ENCODE measurements around the gene GTF2A1. TPM values are rescaled to one million over a fixed set of nuclear protein-coding genes. Genes with fewer than 3 reads are reported as not detected.

Gene GTF2A1
- total RNA-seq (27.0 TPM), polyA plus RNA-seq (ENCODE audit: insufficient read depth, low read depth, low replicate concordance) (4.7 TPM)
- long read RNA-seq, donor 1, partial matches to known transcripts: 55 of 55 reads
- long read RNA-seq, donor 1, other reads (novel, unspliced or antisense): 0 of 55 reads
- long read RNA-seq, donor 2, full-length matches to known transcripts: 4 of 91 reads
- long read RNA-seq, donor 2, partial matches to known transcripts: 87 of 91 reads
- long read RNA-seq, donor 2, other reads (novel, unspliced or antisense): 0 of 91 reads
- long read RNA-seq, donor 3, full-length matches to known transcripts: 7 of 155 reads
- long read RNA-seq, donor 3, partial matches to known transcripts: 148 of 155 reads
- long read RNA-seq, donor 3, other reads (novel, unspliced or antisense): 0 of 155 reads
- long read RNA-seq, donor 4, full-length matches to known transcripts: 11 of 100 reads
- long read RNA-seq, donor 4, partial matches to known transcripts: 89 of 100 reads
- long read RNA-seq, donor 4, other reads (novel, unspliced or antisense): 0 of 100 reads
- long read RNA-seq, donor 5, partial matches to known transcripts: 12 of 12 reads
- long read RNA-seq, donor 5, other reads (novel, unspliced or antisense): 0 of 12 reads
- long read RNA-seq, donor 6, full-length matches to known transcripts: 2 of 44 reads
- long read RNA-seq, donor 6, partial matches to known transcripts: 42 of 44 reads
- long read RNA-seq, donor 6, other reads (novel, unspliced or antisense): 0 of 44 reads
- long read RNA-seq, donor 7, full-length matches to known transcripts: 1 of 6 reads
- long read RNA-seq, donor 7, partial matches to known transcripts: 2 of 6 reads
- long read RNA-seq, donor 7, other reads (novel, unspliced or antisense): 3 of 6 reads
- long read RNA-seq, donor 8, full-length matches to known transcripts: 3 of 79 reads
- long read RNA-seq, donor 8, partial matches to known transcripts: 76 of 79 reads
- long read RNA-seq, donor 8, other reads (novel, unspliced or antisense): 0 of 79 reads
- long read RNA-seq, donor 9, full-length matches to known transcripts: 1 of 26 reads
- long read RNA-seq, donor 9, partial matches to known transcripts: 25 of 26 reads
- long read RNA-seq, donor 9, other reads (novel, unspliced or antisense): 0 of 26 reads
- long read RNA-seq, donor 10, full-length matches to known transcripts: 4 of 143 reads
- long read RNA-seq, donor 10, partial matches to known transcripts: 139 of 143 reads
- long read RNA-seq, donor 10, other reads (novel, unspliced or antisense): 0 of 143 reads

- Histone ChIP-seq H3K9me3 (ENCODE audit: control insufficient read depth in 2 of 3, insufficient read depth in 1 of 3, low read length in 3 of 3) (no peaks in the 10 kb centered on the region), H3K27me3 (ENCODE audit: control insufficient read depth, insufficient read depth, low read length) (no peaks in the 10 kb centered on the region), H3K36me3 (ENCODE audit: control insufficient read depth in 2 of 3, insufficient read depth in 3 of 3, low read length in 3 of 3) (peaks cover 0 to 3% (median 2%) of the 10 kb centered on the region in 3 donors), H3K4me1 (ENCODE audit: control insufficient read depth in 2 of 3, insufficient read depth in 2 of 3, low read depth in 1 of 3, low read length in 3 of 3) (peaks cover 5 to 16% (median 6%) of the 10 kb centered on the region in 3 donors), H3K9ac (ENCODE audit: low read length in 3 of 3) (peak within 1 kb of the TSS; percentile 91 to 98 (median 93)), H3K4me3 (ENCODE audit: low read length in 3 of 3) (peak within 1 kb of the TSS; percentile 80 to 96 (median 92)), H3K27ac (ENCODE audit: low read depth in 2 of 2, low read length in 2 of 2) (peak within 1 kb of the TSS; percentile 100)
- DNase-seq: peak; percentile 98 to 99 (median 98)
- intact Hi-C loops (cut with DNase I): no loop called here
- TF ChIP-seq CTCF (IDR thresholded peaks at IDR 0.05; ENCODE audit: borderline replicate concordance, extremely low read depth, insufficient read depth): no peak
- FAIRE-seq: no peak
Measured at GRCh38 chr14:81220830-81221578, at the start of gene GTF2A1. Gene GTF2A1 (minus strand): TSS chr14:81220959. CDS start chr14:81220518, 441 bp downstream.

- no peak for FAIRE-seq
- H3K4me3 ChIP-seq (ENCODE audit: low read length in 3 of 3): no peak overlapping the region
- H3K9me3 ChIP-seq (ENCODE audit: control insufficient read depth in 2 of 3, insufficient read depth in 1 of 3, low read length in 3 of 3): no peaks in the 10 kb centered on the region
- no peak overlapping the region for H3K9ac ChIP-seq (ENCODE audit: low read length in 3 of 3)
- no peak for TF ChIP-seq CTCF (IDR thresholded peaks at IDR 0.05; ENCODE audit: borderline replicate concordance, extremely low read depth, insufficient read depth)
- no peaks in the 10 kb centered on the region for H3K27me3 ChIP-seq (ENCODE audit: control insufficient read depth, insufficient read depth, low read length)
- DNase-seq: peak in 1 of 5 donors; percentile 6
- intact Hi-C loops (cut with DNase I): no loop called here
- H3K27ac ChIP-seq (ENCODE audit: low read depth in 2 of 2, low read length in 2 of 2): no peak overlapping the region
- H3K4me1 ChIP-seq (ENCODE audit: control insufficient read depth in 2 of 3, insufficient read depth in 2 of 3, low read depth in 1 of 3, low read length in 3 of 3): peaks cover 0 to 10% (median 3%) of the 10 kb centered on the region in 3 donors
- peaks cover 2 to 12% (median 3%) of the 10 kb centered on the region in 3 donors for H3K36me3 ChIP-seq (ENCODE audit: control insufficient read depth in 2 of 3, insufficient read depth in 3 of 3, low read length in 3 of 3)
Measured at GRCh38 chr14:81269979-81270375, 49.2 kb upstream of the GTF2A1 start.

Data from kidney (tissue), 22 donors.